ENCODE measurements around the gene RINL.

DNA sequence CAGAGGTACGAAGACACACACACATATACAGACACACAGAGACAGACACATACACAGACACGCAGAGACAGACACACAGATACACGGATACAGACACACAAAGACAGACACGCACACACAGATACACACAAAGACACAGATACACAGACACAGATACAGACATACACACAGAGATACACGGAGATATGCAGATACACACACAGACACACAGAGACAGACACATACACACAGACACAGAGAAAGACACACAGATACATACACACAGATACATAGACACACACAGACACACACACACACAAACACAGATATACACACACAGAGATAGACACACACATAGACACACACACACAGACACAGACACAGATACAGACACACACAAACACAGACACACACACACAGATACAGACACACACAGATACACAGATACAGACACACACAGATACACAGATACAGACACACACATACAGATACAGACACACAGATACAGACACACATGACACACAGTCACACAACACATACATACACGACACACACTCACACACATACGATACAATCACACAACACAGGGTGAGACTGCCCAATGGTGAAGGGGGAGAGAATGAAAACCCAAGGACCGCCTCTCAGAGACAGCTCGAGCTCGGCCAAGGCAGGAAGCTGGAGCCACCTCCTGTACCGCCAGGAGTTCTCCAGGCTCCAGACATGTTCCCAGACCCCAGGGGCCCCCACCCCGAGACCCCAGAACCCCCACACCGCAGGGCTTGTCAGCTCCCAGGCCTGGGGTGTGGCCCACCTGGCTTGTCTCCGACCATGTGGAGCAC, 42.7 kb upstream of the RINL start:
- TF ChIP-seq, protein P1, sequence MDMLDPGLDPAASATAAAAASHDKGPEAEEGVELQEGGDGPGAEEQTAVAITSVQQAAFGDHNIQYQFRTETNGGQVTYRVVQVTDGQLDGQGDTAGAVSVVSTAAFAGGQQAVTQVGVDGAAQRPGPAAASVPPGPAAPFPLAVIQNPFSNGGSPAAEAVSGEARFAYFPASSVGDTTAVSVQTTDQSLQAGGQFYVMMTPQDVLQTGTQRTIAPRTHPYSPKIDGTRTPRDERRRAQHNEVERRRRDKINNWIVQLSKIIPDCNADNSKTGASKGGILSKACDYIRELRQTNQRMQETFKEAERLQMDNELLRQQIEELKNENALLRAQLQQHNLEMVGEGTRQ (CRISPR knock-in tag; IDR thresholded peaks at IDR 0.05): no peak
- TF ChIP-seq GRHL2 (CRISPR knock-in tag; IDR thresholded peaks at IDR 0.05; ENCODE audit: insufficient replicate concordance, severe bottlenecking): no peak

Measured in WTC11 (cell line).